ENCODE results near the gene ADAM19. TPM values are rescaled to one million over a fixed set of nuclear protein-coding genes. Genes with fewer than 3 reads are reported as not detected.
A peak's percentile ranks its signal among the peaks of the same experiment; 100 is the strongest.
"Not testable (repeated sequence)": the region's sequence is repeated elsewhere in the genome, so short reads cannot be mapped to it uniquely, and the experiment has no call there.

The ADAM19 gene
- total and polyA plus RNA-seq, 12 donors, result 5.5 to 49.6 (median 18.2) TPM

DNA sequence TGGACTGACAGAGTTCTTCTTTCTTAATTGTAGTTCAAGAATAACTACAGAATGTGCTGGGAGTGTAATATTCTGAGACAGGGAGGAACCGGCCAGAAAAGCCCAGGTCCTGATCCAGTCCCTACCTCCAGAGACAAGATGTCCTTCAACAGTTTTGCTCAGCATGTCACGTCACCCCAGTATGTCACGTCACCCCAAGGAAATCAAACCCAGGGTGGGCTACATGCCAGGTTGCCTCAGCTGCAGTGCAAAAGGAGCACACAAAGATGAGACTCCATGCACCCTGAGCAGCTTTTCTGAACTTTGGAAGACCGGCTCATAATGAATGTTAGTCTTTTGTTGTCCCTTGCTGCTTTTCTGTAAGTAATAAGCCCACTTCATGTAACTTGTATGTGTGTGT is 141.5 kb downstream of the ADAM19 start:
- WGBS, 2 donors, result 89 to 94% methylated on average over 4 of the region's 4 CpGs
- ATAC-seq (no peak), DNase-seq (no peak)
- TF ChIP-seq, protein P1, sequence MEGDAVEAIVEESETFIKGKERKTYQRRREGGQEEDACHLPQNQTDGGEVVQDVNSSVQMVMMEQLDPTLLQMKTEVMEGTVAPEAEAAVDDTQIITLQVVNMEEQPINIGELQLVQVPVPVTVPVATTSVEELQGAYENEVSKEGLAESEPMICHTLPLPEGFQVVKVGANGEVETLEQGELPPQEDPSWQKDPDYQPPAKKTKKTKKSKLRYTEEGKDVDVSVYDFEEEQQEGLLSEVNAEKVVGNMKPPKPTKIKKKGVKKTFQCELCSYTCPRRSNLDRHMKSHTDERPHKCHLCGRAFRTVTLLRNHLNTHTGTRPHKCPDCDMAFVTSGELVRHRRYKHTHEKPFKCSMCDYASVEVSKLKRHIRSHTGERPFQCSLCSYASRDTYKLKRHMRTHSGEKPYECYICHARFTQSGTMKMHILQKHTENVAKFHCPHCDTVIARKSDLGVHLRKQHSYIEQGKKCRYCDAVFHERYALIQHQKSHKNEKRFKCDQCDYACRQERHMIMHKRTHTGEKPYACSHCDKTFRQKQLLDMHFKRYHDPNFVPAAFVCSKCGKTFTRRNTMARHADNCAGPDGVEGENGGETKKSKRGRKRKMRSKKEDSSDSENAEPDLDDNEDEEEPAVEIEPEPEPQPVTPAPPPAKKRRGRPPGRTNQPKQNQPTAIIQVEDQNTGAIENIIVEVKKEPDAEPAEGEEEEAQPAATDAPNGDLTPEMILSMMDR (IDR thresholded peaks at IDR 0.05), result no peak
- Histone ChIP-seq H3K4me3 (no peak overlapping the region), H3K27ac (no peak overlapping the region), H3K4me1 (peaks cover 0 to 6% (median 0%) of the 10 kb centered on the region in 9 donors), H3K27me3 (no peaks in the 10 kb centered on the region), H3K9me3 (peaks cover 0 to 9% (median 0%) of the 10 kb centered on the region in 11 donors), H3K36me3 (no peaks in the 10 kb centered on the region)
- intact Hi-C loops (cut with DNase I), result loop anchor here in 9 of 10 donors (5.0 kb wide), 3 partner anchors 38 to 283 kb away; no protein-coding TSS in a partner anchor

DNA sequence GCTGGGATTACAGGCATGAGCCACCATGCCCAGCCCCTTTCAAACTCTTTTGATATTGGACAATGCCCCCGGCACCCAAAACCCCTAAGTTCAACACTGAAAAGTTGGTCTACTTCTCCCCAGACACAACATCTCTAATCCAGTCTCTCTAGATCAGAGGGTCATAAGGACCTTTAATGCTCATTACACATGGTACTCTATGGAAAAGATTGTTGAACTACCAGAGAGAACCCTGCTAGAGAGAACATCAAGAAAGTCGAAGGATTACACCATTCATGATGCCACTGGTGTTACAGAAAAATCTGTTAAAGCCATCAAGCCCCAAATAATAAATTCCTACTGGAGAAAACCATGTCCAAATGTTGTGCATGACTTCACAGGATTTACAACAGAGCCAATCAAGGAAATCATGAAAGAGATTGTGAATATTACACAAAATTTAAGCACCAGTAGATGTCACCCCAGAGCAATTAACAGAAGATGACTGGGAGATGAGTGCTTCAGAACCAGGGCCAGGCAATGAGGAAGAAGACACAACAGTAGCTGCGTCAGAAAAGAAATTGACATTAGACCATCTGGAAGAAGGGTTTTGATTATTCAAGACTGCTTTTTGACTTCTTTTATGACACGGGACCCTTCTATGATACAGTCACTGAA is 143.9 kb downstream of the ADAM19 start:
- H3K4me3 ChIP-seq, result no peak overlapping the region
- no peak overlapping the region for H3K27ac ChIP-seq
- H3K4me1 ChIP-seq, result peaks cover 0 to 6% (median 0%) of the 10 kb centered on the region in 9 donors
- H3K36me3 ChIP-seq, result no peaks in the 10 kb centered on the region
- TF ChIP-seq, protein P1 (IDR thresholded peaks at IDR 0.05), result peak; percentile 33 to 74 (median 60)
- WGBS, 2 donors, result 32 to 42% methylated on average over 4 of the region's 4 CpGs
- no peaks in the 10 kb centered on the region for H3K27me3 ChIP-seq
- DNase-seq, result peak in 1 of 2 donors; percentile 45
- intact Hi-C loops (cut with DNase I), result loop anchor here (1.0 to 5.0 kb wide), 7 partner anchors 41 to 287 kb away; no protein-coding TSS in a partner anchor
- peaks cover 0 to 9% (median 0%) of the 10 kb centered on the region in 11 donors for H3K9me3 ChIP-seq
- peak in 7 of 8 donors; percentile 70 to 88 (median 82) for ATAC-seq

DNA sequence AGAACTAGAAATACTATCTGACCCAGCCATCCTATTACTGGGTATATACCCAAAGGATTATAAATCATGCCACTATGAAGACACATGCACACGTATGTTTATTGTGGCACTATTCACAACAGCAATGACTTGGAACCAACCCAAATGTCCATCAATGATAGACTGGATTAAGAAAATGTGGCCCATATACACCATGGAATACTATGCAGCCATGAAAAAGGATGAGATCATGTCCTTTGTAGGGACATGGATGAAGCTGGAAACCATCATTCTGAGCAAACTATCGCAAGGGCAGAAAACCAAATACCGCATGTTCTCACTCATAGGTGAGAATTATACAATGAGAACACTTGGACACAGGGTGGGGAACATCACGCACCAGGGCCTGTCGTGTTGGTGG is 145.7 kb downstream of the ADAM19 start:
- intact Hi-C loops (cut with DNase I), result loop anchor here in 9 of 10 donors (2.0 to 5.0 kb wide), 4 partner anchors 42 to 289 kb away; no protein-coding TSS in a partner anchor
- H3K9me3 ChIP-seq, result peaks cover 0 to 10% (median 0%) of the 10 kb centered on the region in 11 donors
- 95% methylated on average over 5 of the region's 5 CpGs for WGBS, 2 donors
- not testable (repeated sequence) for ATAC-seq, H3K27me3 ChIP-seq, DNase-seq, H3K36me3 ChIP-seq, H3K4me1 ChIP-seq, H3K27ac ChIP-seq, H3K4me3 ChIP-seq

Other genes with a start within 250 kb of the ADAM19 start
- gene NIPAL4, start 115.6 kb downstream of the ADAM19 start, total RNA-seq, result under 1 TPM in 1 of 10 donors, not detected in 9; 0.09 TPM
- gene NIPAL4, start 115.6 kb downstream of the ADAM19 start, polyA plus RNA-seq, result under 1 TPM in 1 of 2 donors, not detected in 1; 0.20 TPM
- gene SOX30, start 76.7 kb upstream of the ADAM19 start, total RNA-seq, result under 1 TPM in 7 of 10 donors, not detected in 3; 0.12 to 0.21 (median 0.17) TPM
- gene SOX30, start 76.7 kb upstream of the ADAM19 start, polyA plus RNA-seq, result under 1 TPM in 1 of 2 donors, not detected in 1; 0.04 TPM
- gene C5orf52, start 95.8 kb upstream of the ADAM19 start, total RNA-seq, result not detected
- gene C5orf52, start 95.8 kb upstream of the ADAM19 start, polyA plus RNA-seq, result not detected
- gene THG1L, start 155.6 kb upstream of the ADAM19 start, total RNA-seq, result 1 to 10 TPM; 3.4 to 9.5 (median 6.2) TPM
- gene THG1L, start 155.6 kb upstream of the ADAM19 start, polyA plus RNA-seq, result 10 to 100 TPM in 1 of 2 donors, 1 to 10 TPM in 1; 6.4 to 11.9 TPM
- gene LSM11, start 167.9 kb upstream of the ADAM19 start, total RNA-seq, result 1 to 10 TPM in 9 of 10 donors, under 1 TPM in 1; 0.98 to 2.2 (median 1.7) TPM
- 1 to 10 TPM in 1 of 2 donors, under 1 TPM in 1; 0.66 to 1.4 TPM for gene LSM11, start 167.9 kb upstream of the ADAM19 start, polyA plus RNA-seq